GM12891 (cell line): Measurements from ENCODE around the gene SMTNL1.

ENCODE experiments used
- POLR2A ChIP-seq: IDR thresholded peaks from 2 replicates; pipeline ENCODE4 v1.6.1; 2011; ENCODE audit warnings: low read depth, low read length, control low read depth
- POLR2AphosphoS5 ChIP-seq: IDR thresholded peaks from 2 replicates; pipeline ENCODE4 v1.6.1; 2011; ENCODE audit warnings: low read depth, low read length, control low read depth
- SPI1 ChIP-seq: IDR thresholded peaks from 2 replicates; pipeline ENCODE4 v1.6.1; 2011; ENCODE audit warnings: low read depth, low read length, control low read depth
- TAF1 ChIP-seq: IDR thresholded peaks from 2 replicates; pipeline ENCODE4 v1.6.1; 2011; ENCODE audit warnings: low read depth, low read length, control low read depth

DNA sequence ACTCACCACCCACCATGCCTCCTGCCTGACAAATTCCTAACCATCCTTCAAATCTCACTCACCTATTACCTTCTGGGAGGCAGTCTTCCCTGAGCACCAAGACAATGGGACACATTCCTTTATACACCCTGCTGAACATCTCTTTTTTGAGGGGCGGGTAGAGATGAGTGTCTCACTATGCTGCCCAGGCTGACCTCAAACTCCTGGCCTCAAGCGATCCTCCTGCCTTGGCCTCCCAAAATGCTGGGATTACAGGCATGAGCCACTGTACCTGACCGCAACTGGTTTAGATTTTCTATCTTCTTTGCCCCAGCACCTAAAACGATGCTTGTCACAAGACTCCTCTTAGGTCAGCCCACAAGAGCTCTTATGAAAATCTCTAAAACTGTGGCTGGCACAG is 14.0 kb upstream of the SMTNL1 start:
- TF ChIP-seq POLR2A: no peak
- no peak for TF ChIP-seq TAF1
- TF ChIP-seq POLR2AphosphoS5: no peak
- TF ChIP-seq SPI1: no peak
